K562 (cell line): ENCODE data around the gene UBE2QL1.

Source experiments
- CHD4 ChIP-seq: fragments of 200-600 bp; sonication (generic); IDR thresholded peaks from 3 replicates; pipeline ENCODE4 v1.6.1; 2012; ENCODE audit warnings: low read depth, mild to moderate bottlenecking, mixed read lengths, low read length, inconsistent platforms; ENCODE audit not compliant: insufficient read depth, insufficient replicate concordance, poor library complexity, severe bottlenecking
- MAFK ChIP-seq: IDR thresholded peaks from 2 replicates; pipeline ENCODE4 v1.6.1; 2011; ENCODE audit warnings: low read length, improper control_type of control experiment

DNA sequence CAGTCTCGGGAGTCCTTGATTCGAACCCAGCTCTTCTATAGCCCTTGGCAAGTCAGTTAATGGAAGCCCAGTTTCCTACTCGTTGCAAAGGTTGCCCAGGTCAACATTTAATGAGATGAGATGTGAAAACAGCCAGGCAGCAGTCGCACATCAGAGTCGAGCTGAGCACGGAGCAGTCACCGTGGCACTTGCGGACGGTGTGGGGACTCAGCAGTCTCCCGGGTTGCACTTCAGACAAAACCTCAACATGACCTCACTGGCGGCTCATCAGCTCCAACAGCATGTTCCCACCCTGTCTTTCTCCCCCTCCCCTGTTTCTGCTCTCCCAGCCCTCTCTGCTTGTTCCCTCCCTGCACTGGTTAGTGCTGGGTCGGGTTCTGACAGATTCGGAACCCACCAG, 35.8 kb downstream of the UBE2QL1 start:
- no peak for TF ChIP-seq MAFK
- TF ChIP-seq CHD4 = no peak
